SW 1271 (cell line): ENCODE measurements around the gene LIN52.

Experiments
- DNase-seq, 2 experiments: peaks; one replicate each; lab custom pipeline; 2025; lab: John Stamatoyannopoulos, UW

The LIN52 gene, protein sequence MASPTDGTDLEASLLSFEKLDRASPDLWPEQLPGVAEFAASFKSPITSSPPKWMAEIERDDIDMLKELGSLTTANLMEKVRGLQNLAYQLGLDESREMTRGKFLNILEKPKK

GRCh38 chr14:74084277-74085046 lies at the start of gene LIN52, which contains the start of gene ALDH6A1:
TSS of gene LIN52 (plus strand) at chr14:74084956. CDS start at chr14:74084975, 19 bp downstream.
TSS of gene ALDH6A1 (minus strand) at chr14:74084453. CDS start at chr14:74084394, 59 bp downstream.
- DNase-seq, result peak; percentile 100

- no peak for DNase-seq
Observed at GRCh38 chr14:74035556-74035955, 49.2 kb upstream of the LIN52 start.

- DNase-seq, result peak; percentile 10 to 60
Observed at GRCh38 chr14:74038020-74038859, 46.5 kb upstream of the LIN52 start.

- DNase-seq, result no peak
Observed at GRCh38 chr14:74042296-74042695, 42.5 kb upstream of the LIN52 start.

DNA sequence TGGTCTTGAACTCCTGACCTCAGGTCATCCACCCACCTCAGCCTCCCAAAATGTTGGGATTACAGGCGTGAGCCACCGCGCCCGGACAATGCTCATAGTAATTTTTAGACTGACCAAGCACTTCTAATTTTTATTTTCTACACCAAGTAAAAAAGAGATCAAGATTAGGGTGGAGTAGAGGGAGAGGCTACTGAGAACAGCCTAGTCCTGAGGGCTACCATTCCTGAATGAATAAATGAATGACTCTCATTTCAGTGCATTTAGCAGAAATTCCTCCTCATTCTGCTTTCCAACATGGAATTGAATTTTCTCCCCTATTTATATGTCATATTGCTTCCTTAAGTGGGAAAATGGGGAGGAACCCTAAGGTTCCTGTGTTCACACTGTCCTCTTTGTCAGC lies 39.2 kb upstream of the LIN52 start:
- DNase-seq, result no peak

- no peak for DNase-seq
Observed at GRCh38 chr14:74048281-74048680, 36.5 kb upstream of the LIN52 start.

GRCh38 chr14:74049876-74050495 lies 34.8 kb upstream of the LIN52 start:
- no peak for DNase-seq

DNA sequence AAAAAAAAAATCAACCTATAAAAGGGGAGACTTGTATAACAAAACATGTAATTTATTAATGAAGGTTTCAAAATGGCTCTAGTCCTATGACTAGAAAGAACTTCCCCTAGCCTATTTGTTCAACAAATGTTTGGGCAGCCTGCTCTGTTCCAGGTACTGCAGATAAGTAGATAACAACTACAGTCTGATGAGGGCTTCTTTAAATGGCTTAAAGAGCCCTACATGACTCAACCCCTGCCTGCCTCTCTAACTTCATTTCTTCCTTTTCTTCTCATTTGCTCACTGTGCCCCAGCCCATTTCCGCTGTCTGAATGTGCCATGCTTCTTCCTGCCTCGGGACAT lies 22.0 kb upstream of the LIN52 start:
- no peak for DNase-seq

DNA sequence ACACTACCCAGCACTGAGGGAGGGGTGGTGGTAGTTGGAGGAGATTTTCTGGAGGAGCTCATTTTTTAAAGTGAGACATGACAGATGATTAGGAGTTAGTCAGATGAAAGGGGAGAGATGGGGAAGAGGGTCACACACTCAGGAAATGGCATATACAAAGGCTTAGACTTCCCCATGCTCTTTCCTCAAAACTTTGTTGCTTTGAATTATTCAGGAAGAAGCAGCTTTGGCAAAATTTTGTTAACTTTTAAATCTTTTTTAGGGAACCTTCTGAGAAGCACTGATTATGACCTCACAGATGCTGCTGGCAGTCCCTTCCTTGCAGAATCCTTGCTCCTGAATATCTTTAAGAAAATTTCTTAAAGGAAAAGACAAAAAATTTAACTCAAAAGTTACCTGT lies 20.3 kb upstream of the LIN52 start:
- DNase-seq, result no peak

DNA sequence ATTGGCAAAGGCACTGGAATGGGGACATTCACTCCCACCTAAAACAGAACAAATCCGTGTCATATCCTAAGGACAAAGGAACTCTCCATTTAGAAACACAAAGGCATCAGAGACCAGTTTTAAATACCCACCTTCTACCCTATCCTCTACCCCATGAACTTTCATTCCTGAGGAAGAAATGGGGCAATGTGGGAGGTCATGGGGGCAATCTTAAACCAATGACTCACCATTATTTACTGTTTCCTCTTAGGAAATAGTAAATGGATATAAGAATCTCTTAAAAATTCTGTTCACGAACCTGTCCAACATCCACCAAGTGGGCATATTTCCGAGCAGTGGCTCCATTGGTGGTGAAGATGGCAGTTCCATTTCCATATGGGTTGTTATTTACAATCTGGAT lies 19.9 kb upstream of the LIN52 start:
- no peak for DNase-seq

GRCh38 chr14:74065746-74066575 lies 18.8 kb upstream of the LIN52 start:
- DNase-seq, result no peak

DNA sequence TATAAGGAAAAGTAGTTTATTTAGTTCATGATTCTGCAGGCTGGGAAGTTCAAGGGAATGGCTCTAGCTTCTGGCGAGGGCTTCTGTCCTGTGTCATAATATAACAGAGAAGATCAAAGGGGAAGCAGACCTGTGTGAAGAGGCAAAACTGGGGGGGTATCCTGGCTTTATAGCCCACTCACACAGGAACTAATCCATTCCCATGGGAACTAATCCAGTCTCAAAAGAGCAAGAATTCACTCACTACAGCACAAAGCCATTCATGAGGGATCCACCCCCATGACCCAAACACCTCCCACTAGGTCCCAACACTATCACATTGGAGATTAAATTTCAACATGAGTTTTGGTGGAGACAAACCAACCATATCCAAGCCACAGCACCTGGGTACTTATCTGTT lies 7.4 kb upstream of the LIN52 start:
- DNase-seq, result no peak

GRCh38 chr14:74080820-74081460 lies 3.8 kb upstream of the LIN52 start:
- no peak for DNase-seq

- DNase-seq, result no peak
Observed at GRCh38 chr14:74081491-74081890, 3.3 kb upstream of the LIN52 start.

DNA sequence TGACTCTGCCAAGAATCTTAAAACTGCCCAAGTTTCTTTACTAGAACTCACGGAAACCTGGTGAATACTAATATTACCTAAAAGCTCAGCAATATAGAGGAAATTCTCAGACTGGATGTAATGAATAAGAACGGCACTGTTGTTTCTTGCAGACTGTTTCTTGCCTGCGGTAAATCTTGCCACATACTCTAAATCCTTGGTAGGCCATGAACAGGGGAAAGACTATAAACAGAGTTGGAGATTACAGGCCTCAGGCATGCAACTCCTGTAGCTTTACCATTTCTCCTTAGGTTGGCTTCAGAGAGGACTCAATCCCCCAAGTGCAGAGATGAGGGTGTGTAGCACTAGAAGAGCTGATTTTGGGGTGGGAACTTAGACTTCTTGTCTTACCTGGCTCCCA lies 1.6 kb upstream of the LIN52 start:
- no peak for DNase-seq

DNA sequence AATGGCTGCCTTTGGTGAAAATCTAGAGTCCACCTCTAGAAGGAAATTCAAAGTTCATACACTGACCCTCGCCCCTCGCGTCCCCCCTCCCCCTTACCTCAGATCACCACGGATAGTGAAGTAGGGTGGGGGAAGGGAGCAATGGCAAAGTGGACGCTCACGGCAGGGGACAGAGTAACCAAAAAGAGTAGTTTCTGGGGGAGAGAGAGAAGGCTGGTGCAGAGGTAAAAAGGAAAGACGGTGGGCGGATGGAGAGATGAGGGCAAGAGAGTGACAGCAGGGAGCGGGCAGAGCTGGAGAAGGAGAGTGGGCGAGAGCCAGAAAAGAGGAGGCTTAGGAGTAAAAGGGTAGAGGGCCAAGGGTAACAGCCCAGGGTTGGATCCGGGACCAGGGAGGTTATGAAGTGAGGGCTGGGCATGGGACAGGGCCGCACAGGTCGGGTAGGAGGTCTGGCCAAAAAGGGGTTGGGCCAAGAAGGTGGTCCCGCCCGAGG lies 926 bp upstream of the LIN52 start:
- DNase-seq, result peak in 1 of 2 experiments; percentile 42

DNA sequence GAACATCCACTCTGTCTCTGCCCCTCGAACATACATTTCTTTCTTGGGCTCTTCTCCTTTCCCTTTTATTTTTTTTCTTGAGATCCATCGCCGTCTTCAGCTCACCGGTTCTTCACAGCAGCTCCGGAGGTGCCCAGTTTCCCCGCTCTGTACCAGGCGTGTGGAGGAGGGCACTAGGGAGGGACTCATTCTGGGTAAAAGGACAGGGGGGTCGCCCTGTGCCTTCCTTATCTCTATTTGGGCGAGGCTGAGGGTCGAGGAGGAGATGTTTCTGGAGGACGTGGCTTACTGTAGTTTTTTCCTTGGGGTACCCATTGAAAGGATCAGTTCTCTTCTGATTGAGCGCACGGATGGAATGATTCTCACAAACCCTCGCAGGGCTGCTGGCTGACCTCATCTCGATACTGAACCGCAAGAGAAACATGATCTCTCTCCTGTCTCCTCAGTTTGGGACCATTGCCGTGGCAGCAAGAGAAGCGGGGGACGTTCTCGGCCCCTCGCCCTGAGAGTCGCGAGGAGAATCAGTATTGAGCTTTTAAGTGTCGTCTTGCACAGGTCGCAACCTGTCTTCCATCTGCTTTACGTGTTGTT lies 386 bp downstream of the LIN52 start:
- peak in 1 of 2 experiments; percentile 38 for DNase-seq

- no peak for DNase-seq
Observed at GRCh38 chr14:74085828-74086227, 1.1 kb downstream of the LIN52 start.

- no peak for DNase-seq
Observed at GRCh38 chr14:74089251-74090020, 4.7 kb downstream of the LIN52 start.

- no peak for DNase-seq
Observed at GRCh38 chr14:74105381-74105780, 20.6 kb downstream of the LIN52 start.
